ENCODE data around the gene FAM8A1. TPM values are rescaled to one million over a fixed set of nuclear protein-coding genes. Genes with fewer than 3 reads are reported as not detected.
"Not testable (repeated sequence)": the region's sequence is repeated elsewhere in the genome, so short reads cannot be mapped to it uniquely, and the experiment has no call there.

The FAM8A1 gene
- 1 to 10 TPM; 3.8 to 3.9 TPM for total RNA-seq

GRCh38 chr6:17599877-17600526, at the start of gene FAM8A1:
Gene FAM8A1 (plus strand): TSS chr6:17600302. CDS start chr6:17600410, 108 bp downstream.
- POLR2A ChIA-PET: interaction anchor here (0.6 to 1.9 kb wide), 12 partner anchors 11 to 661 kb away, joined by 3 to 11 read pairs (median 4); partner anchors contain the start of gene NUP153

GRCh38 chr6:17551383-17551958, 48.6 kb upstream of the FAM8A1 start:
- POLR2A ChIA-PET: no interaction called here
- CTCF ChIA-PET: no interaction called here

More at GRCh38 chr6:17599877-17600526, at the start of gene FAM8A1:
- CTCF ChIA-PET: interaction anchor here (0.7 to 2.6 kb wide), 5 partner anchors 17 to 216 kb away, joined by 3 to 33 read pairs (median 3); partner anchors contain the start of gene NUP153

- CTCF ChIA-PET: interaction anchor here (0.7 kb wide), 2 partner anchors 32 to 49 kb away, joined by 3 read pairs; no protein-coding TSS in a partner anchor
- POLR2A ChIA-PET: no interaction called here
These were observed 47.2 kb upstream of the FAM8A1 start for GRCh38 chr6:17552861-17553260.

GRCh38 chr6:17556014-17556413, 44.1 kb upstream of the FAM8A1 start:
- ChIA-PET CTCF (no interaction called here), POLR2A (no interaction called here)

DNA sequence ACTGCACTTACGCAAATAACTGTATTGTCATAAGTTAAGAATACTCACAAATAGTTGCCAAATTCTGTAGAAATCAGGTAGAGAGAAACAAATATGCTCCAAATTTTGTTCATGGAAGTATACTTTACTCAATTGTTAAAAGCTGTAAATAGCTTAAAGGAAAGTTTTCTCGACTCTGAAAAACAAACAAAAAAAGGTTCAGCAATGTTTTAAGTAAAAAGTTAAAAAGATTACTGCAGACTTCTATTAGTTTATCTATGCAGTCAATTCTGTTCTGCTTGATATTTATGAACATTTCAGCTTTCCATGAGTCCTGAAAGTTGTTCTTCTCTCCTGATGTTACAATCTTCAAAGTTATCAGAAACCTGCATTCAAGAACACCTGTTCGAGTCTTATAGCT, 37.5 kb upstream of the FAM8A1 start:
- POLR2A ChIA-PET: no interaction called here
- CTCF ChIA-PET: no interaction called here

- ChIA-PET CTCF (no interaction called here), POLR2A (no interaction called here)
These were observed 34.7 kb upstream of the FAM8A1 start for GRCh38 chr6:17565399-17565798.

DNA sequence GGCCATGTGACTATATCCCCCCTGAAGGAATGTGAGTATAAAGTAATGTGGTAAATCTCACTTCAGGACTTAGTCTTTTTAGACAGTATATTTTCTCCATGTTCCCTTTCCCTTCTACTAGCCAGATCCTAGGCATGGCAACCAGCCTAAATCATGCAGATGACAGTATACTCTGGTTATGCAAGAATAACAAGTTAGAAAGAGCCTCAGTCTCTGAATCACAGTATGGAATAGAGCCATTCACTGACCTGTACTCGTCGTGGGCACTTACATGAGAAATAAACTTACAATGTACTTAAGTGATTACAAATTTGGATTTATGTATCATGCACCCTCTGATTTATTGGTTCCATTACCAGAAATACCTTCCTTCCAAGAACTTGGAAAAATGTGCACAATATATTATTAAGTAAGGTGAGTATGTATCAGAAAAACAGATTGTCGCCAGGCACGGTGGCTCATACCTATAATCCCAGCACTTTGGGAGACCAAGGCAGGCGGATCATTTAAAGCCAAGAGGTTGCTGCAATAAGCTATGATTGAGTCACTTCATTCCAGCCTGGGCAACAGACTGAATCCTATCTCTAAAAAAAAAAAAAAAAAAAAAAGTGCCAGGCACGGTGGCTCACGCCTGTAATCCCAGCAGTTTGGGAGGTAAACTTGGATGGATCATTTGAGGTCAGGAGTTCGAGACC, 25.1 kb upstream of the FAM8A1 start:
- CTCF ChIA-PET: interaction anchor here (0.6 to 0.7 kb wide), 2 partner anchors 64 to 239 kb away, joined by 4 read pairs; no protein-coding TSS in a partner anchor

GRCh38 chr6:17577059-17577458, 23.0 kb upstream of the FAM8A1 start:
- ChIA-PET CTCF (no interaction called here), POLR2A (no interaction called here)

More for the DNA sequence above, 25.1 kb upstream of the FAM8A1 start:
- POLR2A ChIA-PET: no interaction called here

DNA sequence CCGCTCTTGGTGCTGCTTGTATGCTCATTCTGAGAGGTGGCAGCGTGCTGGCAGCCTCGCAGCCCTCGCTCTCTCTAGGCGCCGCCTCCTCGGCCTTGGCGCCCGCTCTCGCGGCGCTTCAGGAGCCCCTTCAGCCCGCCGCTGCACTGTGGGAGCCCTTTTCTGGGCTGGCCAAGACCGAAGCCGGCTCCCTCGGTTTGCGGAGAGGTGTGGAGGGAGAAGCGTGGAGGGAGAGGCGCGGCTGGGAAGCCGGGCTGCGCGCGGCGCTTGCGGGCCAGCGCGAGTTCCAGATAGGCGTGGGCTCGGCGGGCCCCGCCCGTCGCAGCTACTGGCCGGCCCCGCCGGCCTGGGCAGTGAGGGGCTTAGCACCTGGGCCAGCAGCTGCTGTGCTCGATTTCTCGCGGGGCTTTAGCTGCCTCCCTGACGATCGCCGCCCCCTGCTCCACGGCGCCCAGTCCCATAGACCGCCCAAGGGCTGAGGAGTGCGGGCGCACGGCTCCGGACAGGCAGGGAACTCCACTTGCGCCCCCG, 19.5 kb upstream of the FAM8A1 start:
- ChIA-PET CTCF (no interaction called here), POLR2A (no interaction called here)

DNA sequence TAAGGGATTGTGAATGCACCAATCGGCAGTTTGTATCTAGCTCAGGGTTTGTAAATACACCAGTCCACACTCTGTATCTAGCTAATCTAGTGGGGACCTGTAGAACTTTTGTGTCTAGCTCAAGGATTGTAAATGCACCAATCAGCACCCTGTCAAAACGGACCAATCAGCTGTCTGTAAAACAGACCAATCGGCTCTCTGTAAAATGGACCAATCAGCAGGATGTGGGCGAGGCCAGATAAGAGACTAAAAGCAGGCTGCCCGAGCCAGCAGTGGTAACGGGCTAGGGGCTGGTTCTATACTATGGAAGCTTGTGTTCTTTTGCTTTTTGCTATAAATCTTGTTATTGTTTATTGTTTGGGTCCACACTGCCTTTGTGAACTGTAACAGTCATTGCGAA, 18.8 kb upstream of the FAM8A1 start:
- POLR2A ChIA-PET: not testable (repeated sequence)
- CTCF ChIA-PET: interaction anchor here (1.0 kb wide), 1 partner anchor 223 kb away, joined by 7 read pairs; no protein-coding TSS in a partner anchor

DNA sequence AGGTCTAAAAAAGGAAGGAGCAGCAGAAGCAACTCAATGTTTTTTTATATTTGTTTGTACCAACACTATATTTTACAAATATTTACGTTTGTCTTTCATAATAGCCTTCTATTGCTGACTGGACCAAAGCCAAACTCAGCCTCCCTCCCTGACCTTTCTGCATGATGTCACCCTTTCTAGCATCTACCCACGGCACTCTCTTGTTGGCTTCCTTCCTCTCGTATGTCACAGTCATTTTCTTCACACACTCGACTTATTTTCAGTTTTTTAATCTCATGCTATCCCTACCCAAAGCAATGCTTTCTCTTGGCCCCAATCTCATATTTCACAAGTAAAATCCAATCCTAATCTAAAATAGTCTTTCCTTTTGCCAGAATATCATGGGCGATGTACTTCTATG, 16.3 kb upstream of the FAM8A1 start:
- ChIA-PET POLR2A (no interaction called here), CTCF (interaction anchor here (1.0 kb wide), 2 partner anchors 140 to 227 kb away, joined by 3 read pairs; no protein-coding TSS in a partner anchor)

GRCh38 chr6:17584241-17584803, 15.8 kb upstream of the FAM8A1 start:
- ChIA-PET CTCF (interaction anchor here (1.0 kb wide), 2 partner anchors 140 to 226 kb away, joined by 3 read pairs; no protein-coding TSS in a partner anchor), POLR2A (no interaction called here)

- POLR2A ChIA-PET: no interaction called here
- CTCF ChIA-PET: no interaction called here
These were observed 14.2 kb upstream of the FAM8A1 start for GRCh38 chr6:17585766-17586490.

DNA sequence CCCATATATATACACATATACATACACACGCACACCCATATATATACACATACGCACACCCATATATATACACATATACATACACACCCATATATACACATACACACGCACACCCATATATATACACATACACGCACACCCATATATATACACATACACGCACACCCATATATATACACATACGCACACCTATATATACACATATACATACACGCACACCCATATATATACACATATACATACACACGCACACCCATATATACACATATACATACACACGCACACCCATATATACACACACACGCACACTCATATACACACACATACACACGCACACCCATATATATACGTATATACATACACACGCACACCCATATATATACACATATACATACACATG, 13.5 kb upstream of the FAM8A1 start:
- CTCF ChIA-PET: not testable (repeated sequence)

GRCh38 chr6:17588011-17588410, 12.1 kb upstream of the FAM8A1 start:
- CTCF ChIA-PET: no interaction called here

More for the DNA sequence above, 13.5 kb upstream of the FAM8A1 start:
- POLR2A ChIA-PET: not testable (repeated sequence)

GRCh38 chr6:17589406-17590096, 10.6 kb upstream of the FAM8A1 start:
- ChIA-PET CTCF (no interaction called here), POLR2A (no interaction called here)

More at GRCh38 chr6:17588011-17588410, 12.1 kb upstream of the FAM8A1 start:
- POLR2A ChIA-PET: no interaction called here

- POLR2A ChIA-PET: no interaction called here
- CTCF ChIA-PET: no interaction called here
These were observed 8.8 kb upstream of the FAM8A1 start for GRCh38 chr6:17591287-17591686.

- POLR2A ChIA-PET: no interaction called here
These were observed 6.9 kb upstream of the FAM8A1 start for GRCh38 chr6:17593246-17593645.

DNA sequence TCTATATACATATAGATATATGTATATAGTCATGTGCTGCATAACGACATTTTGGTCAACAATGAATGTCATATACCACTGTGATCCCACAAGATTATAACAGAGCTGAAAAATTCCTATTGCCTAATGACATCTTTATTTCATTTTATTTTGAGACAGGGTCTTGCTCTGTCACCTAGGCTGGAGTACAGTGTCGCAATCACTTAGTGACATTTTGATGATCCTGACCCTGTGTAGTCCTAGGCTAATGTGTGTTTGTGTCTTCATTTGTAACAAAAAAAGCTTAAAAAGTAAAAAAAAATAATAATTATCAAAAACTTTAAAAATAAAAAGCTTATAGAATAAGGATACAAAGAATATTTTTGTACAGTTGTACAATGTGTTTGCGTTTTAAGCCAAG, 4.0 kb upstream of the FAM8A1 start:
- CTCF ChIA-PET: interaction anchor here (0.7 kb wide), 1 partner anchor 155 kb away, joined by 5 read pairs; no protein-coding TSS in a partner anchor
- POLR2A ChIA-PET: interaction anchor here (0.6 to 0.7 kb wide), 2 partner anchors 158 to 174 kb away, joined by 5 read pairs; no protein-coding TSS in a partner anchor

More at GRCh38 chr6:17593246-17593645, 6.9 kb upstream of the FAM8A1 start:
- CTCF ChIA-PET: no interaction called here
